Thoracic aorta (tissue), 2 donors: ENCODE data around the gene BRD3OS. TPM values are rescaled to one million over a fixed set of nuclear protein-coding genes. Genes with fewer than 3 reads are reported as not detected.

Source experiments
- ATAC-seq: fragments of 150-250 bp; one replicate; pipeline ENCODE4 v1.8.0; 2017; ENCODE audit warnings: low read depth; ENCODE audit not compliant: insufficient number of reproducible peaks, low FRiP score
- DNase-seq: peaks from one replicate; pipeline ENCODE4 v3.0.0-alpha.2; 2020; ENCODE audit warnings: low spot score
- H3K27ac ChIP-seq, 2 donors: fragments of 200-600 bp; sonication (generic); 1 replicate in 1 of 2; 2 replicates in 1 of 2; pipeline ENCODE4 v1.5.1; 2016; ENCODE audit warnings: mild to moderate bottlenecking in 2 of 2, moderate library complexity in 2 of 2
- H3K27me3 ChIP-seq: fragments of 200-600 bp; sonication (generic); replicated peaks from 2 replicates; pipeline ENCODE4 v1.6.0; 2016; ENCODE audit warnings: mild to moderate bottlenecking; ENCODE audit not compliant: insufficient read depth
- H3K36me3 ChIP-seq: fragments of 200-600 bp; sonication (generic); one replicate; pipeline ENCODE4 v1.5.1; 2016
- H3K4me1 ChIP-seq, 2 donors: fragments of 200-600 bp; sonication (generic); 1 replicate in 1 of 2; 2 replicates in 1 of 2; pipeline versions ENCODE4 v1.5.1 to v1.6.0; 2016; ENCODE audit warnings: low read depth in 2 of 2, mild to moderate bottlenecking in 1 of 2; ENCODE audit not compliant: control insufficient read depth in 1 of 2
- H3K4me3 ChIP-seq: fragments of 200-600 bp; sonication (generic); 2 replicates; pipeline ENCODE4 v1.5.1; 2016; ENCODE audit warnings: mild to moderate bottlenecking
- H3K9me3 ChIP-seq: fragments of 200-600 bp; sonication (generic); 2 replicates; pipeline ENCODE4 v1.5.1; 2016
- CTCF ChIP-seq: fragments of 200-600 bp; sonication (generic); IDR thresholded peaks from one replicate; pipeline ENCODE4 v1.5.1; 2019; ENCODE audit warnings: antibody characterized with exemption
- total RNA-seq, 2 donors: library from RNA; depleted of rRNA; stranded (reverse); fragments of >200 nt; gene quantifications; one replicate each; pipeline versions ENCODE4 v1.1.0 to v1.2.3, GENCODE V29; 2016

The BRD3OS gene
- total RNA-seq, 2 donors from 2014 or later, result 8.8 to 14.6 TPM

GRCh38 chr9:134066913-134067851, 41.9 kb downstream of the BRD3OS start:
- H3K4me3 ChIP-seq, result peak overlapping the region; percentile 85
- peaks cover 24 to 46% of the 10 kb centered on the region in 2 donors for H3K4me1 ChIP-seq
- no peaks in the 10 kb centered on the region for H3K27me3 ChIP-seq
- TF ChIP-seq CTCF, result no peak
- DNase-seq (no peak), ATAC-seq (no peak)
- no peaks in the 10 kb centered on the region for H3K9me3 ChIP-seq
- peak overlapping the region; percentile 51 to 71 for H3K27ac ChIP-seq
- H3K36me3 ChIP-seq, result no peaks in the 10 kb centered on the region

- ATAC-seq, result peak; percentile 79
- peaks cover 17 to 37% of the 10 kb centered on the region in 2 donors for H3K4me1 ChIP-seq
- no peak for DNase-seq
- TF ChIP-seq CTCF, result no peak
- H3K27me3 ChIP-seq, result no peaks in the 10 kb centered on the region
- no peaks in the 10 kb centered on the region for H3K9me3 ChIP-seq
- H3K4me3 ChIP-seq, result peak within 1 kb of the TSS; percentile 96
- H3K27ac ChIP-seq, result peak within 1 kb of the TSS; percentile 90 to 96
- H3K36me3 ChIP-seq, result no peaks in the 10 kb centered on the region
Measured at GRCh38 chr9:134067904-134068743, 42.8 kb downstream of the BRD3OS start, which contains the start of gene BRD3. Gene BRD3 (minus strand): TSS chr9:134068026. CDS start chr9:134053477, 14,549 bp downstream.

- Histone ChIP-seq H3K36me3 (no peaks in the 10 kb centered on the region), H3K4me3 (peak overlapping the region; percentile 96), H3K27ac (peak overlapping the region; percentile 90 to 96), H3K27me3 (no peaks in the 10 kb centered on the region), H3K9me3 (no peaks in the 10 kb centered on the region), H3K4me1 (peaks cover 10 to 29% of the 10 kb centered on the region in 2 donors)
- no peak for TF ChIP-seq CTCF
- ATAC-seq (no peak), DNase-seq (no peak)
Measured at GRCh38 chr9:134068744-134069479, 43.6 kb downstream of the BRD3OS start.

GRCh38 chr9:134069480-134070399, 44.5 kb downstream of the BRD3OS start:
- Histone ChIP-seq H3K27ac (no peak overlapping the region), H3K4me1 (peaks cover 10 to 21% of the 10 kb centered on the region in 2 donors), H3K4me3 (no peak overlapping the region), H3K36me3 (no peaks in the 10 kb centered on the region), H3K9me3 (no peaks in the 10 kb centered on the region), H3K27me3 (no peaks in the 10 kb centered on the region)
- TF ChIP-seq CTCF, result no peak
- DNase-seq, result no peak
- no peak for ATAC-seq
